ENCODE results near the gene EIF4G1.
"Not testable (repeated sequence)": the region's sequence is repeated elsewhere in the genome, so short reads cannot be mapped to it uniquely, and the experiment has no call there.

The EIF4G1 gene

DNA sequence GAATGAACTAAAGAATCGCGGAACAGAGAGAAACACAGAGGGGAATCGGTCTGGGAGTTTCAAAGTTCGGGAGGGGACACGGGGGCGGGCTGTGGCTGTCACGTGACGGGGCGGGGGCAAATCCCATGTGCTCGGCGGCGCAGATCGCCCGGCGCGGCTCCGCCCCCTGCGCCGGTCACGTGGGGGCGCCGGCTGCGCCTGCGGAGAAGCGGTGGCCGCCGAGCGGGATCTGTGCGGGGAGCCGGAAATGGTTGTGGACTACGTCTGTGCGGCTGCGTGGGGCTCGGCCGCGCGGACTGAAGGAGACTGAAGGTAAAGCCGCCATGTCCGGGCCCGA is at the start of gene EIF4G1:
Gene EIF4G1 (plus strand): TSS at position 244 of the 337 bp plus-strand sequence. CDS start 1,191 bp downstream, outside the sequence.
- Histone ChIP-seq H3K4me1 (ENCODE audit: control insufficient read depth, insufficient read depth, low read length) (peaks cover 12% of the 10 kb centered on the region; the same call in 1 of the 2 replicates), H3K36me3 (ENCODE audit: control insufficient read depth, insufficient read depth, low read length) (peaks cover 35% of the 10 kb centered on the region), H3K27ac (ENCODE audit: low read depth, low read length) (peak within 1 kb of the TSS; percentile 93), H3K9ac (ENCODE audit: low read depth, low read length) (peak within 1 kb of the TSS; percentile 94), H3K4me3 (ENCODE audit: low read depth, low read length) (peak within 1 kb of the TSS; percentile 94), H3K27me3 (ENCODE audit: control insufficient read depth, insufficient read depth, low read length) (no peaks in the 10 kb centered on the region), H3K9me3 (ENCODE audit: control insufficient read depth, insufficient read depth, low read length) (no peaks in the 10 kb centered on the region)

DNA sequence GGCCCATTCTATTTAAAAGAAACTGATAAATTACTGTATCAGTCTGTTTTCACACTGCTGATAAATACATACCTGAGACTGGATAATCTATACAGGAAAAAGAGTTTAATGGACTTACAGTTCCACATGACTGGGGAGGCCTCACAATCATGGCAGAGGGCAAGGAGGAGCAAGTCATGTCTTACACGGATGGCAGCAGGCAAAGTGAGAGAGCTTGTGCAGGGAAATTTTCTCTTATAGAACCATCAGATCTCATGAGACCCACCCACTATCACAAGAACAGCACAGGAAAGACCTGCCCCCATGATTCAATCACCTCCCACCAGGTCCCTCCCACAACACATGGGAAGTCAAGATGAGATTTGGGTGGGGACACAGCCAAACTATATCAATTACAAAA is 47.2 kb upstream of the EIF4G1 start:
- not testable (repeated sequence) for H3K4me3 ChIP-seq (ENCODE audit: low read depth, low read length); H3K9me3 ChIP-seq (ENCODE audit: control insufficient read depth, insufficient read depth, low read length); H3K4me1 ChIP-seq (ENCODE audit: control insufficient read depth, insufficient read depth, low read length); H3K36me3 ChIP-seq (ENCODE audit: control insufficient read depth, insufficient read depth, low read length); H3K27ac ChIP-seq (ENCODE audit: low read depth, low read length); H3K9ac ChIP-seq (ENCODE audit: low read depth, low read length)
- peaks cover 13% of the 10 kb centered on the region for H3K27me3 ChIP-seq (ENCODE audit: control insufficient read depth, insufficient read depth, low read length)

GRCh38 chr3:184272269-184272668 is 42.1 kb upstream of the EIF4G1 start:
- no peak overlapping the region for H3K9ac ChIP-seq (ENCODE audit: low read depth, low read length)
- H3K4me1 ChIP-seq (ENCODE audit: control insufficient read depth, insufficient read depth, low read length), result no peaks in the 10 kb centered on the region
- H3K27me3 ChIP-seq (ENCODE audit: control insufficient read depth, insufficient read depth, low read length), result peaks cover 26% of the 10 kb centered on the region
- H3K36me3 ChIP-seq (ENCODE audit: control insufficient read depth, insufficient read depth, low read length), result no peaks in the 10 kb centered on the region
- no peak overlapping the region for H3K4me3 ChIP-seq (ENCODE audit: low read depth, low read length)
- no peaks in the 10 kb centered on the region for H3K9me3 ChIP-seq (ENCODE audit: control insufficient read depth, insufficient read depth, low read length)
- H3K27ac ChIP-seq (ENCODE audit: low read depth, low read length), result no peak overlapping the region

DNA sequence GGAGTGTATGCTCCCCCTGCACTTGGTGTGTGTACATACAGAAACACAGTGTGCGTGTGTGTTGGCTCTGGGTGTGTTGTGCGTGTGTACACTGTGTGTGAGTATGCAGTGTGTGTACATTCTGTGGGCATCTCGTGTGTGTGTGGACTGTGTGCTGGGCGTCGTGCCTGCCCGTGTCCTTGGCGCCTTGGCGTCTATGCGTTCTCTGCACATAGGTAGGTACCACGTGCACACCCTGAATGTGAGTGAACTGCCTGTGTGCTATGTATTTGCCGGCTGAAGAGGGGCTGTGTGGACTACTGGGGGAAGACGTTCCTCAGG is 39.1 kb upstream of the EIF4G1 start:
- Histone ChIP-seq H3K36me3 (ENCODE audit: control insufficient read depth, insufficient read depth, low read length) (no peaks in the 10 kb centered on the region), H3K4me3 (ENCODE audit: low read depth, low read length) (peak overlapping the region; percentile 45), H3K27ac (ENCODE audit: low read depth, low read length) (no peak overlapping the region), H3K4me1 (ENCODE audit: control insufficient read depth, insufficient read depth, low read length) (no peaks in the 10 kb centered on the region), H3K27me3 (ENCODE audit: control insufficient read depth, insufficient read depth, low read length) (peaks cover 30% of the 10 kb centered on the region), H3K9ac (ENCODE audit: low read depth, low read length) (no peak overlapping the region), H3K9me3 (ENCODE audit: control insufficient read depth, insufficient read depth, low read length) (no peaks in the 10 kb centered on the region)

DNA sequence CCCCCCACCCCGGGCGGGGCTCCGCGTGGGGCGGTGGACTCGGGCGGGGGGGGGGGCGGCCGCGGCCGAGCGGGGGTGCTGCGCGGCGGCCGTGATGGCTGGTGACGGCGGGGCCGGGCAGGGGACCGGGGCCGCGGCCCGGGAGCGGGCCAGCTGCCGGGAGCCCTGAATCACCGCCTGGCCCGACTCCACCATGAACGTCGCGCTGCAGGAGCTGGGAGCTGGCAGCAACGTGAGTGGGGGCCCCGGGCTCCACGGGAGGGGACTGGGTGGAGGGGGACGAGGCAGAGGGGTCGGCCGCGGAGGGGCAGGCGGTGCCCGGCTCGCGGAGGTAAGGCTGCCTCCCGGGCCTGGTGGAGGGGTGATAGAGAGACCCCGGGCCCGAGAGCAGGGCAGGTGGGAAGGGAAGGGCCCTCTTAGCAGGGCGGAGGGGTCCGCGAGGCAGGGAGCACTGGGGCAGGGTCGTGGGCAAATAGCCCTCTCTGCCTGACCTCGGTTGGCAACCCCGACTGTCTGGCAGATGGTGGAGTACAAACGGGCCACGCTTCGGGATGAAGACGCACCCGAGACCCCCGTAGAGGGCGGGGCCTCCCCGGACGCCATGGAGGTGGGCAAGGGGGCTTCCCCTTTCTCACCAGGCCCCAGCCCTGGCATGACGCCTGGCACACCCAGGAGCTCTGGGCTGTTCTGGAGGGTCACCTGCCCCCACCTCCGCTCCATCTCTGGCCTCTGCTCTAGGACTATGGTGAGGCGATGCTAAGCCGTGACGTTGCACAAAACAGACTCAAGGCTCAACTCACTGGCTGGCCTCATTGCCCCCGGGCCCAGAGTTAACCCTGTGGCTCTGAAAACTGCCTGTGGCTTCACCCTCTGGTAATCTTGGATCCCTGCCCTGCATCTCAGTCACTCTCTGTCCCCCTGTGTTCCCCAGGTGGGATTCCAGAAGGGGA is 38.2 kb upstream of the EIF4G1 start, which contains the start of gene ECE2:
Gene ECE2 (plus strand): TSS at position 62 of the 950 bp plus-strand sequence. CDS start 132 bp downstream, at position 194.
- Histone ChIP-seq H3K9me3 (ENCODE audit: control insufficient read depth, insufficient read depth, low read length) (no peaks in the 10 kb centered on the region), H3K9ac (ENCODE audit: low read depth, low read length) (no peak within 1 kb of the TSS), H3K36me3 (ENCODE audit: control insufficient read depth, insufficient read depth, low read length) (no peaks in the 10 kb centered on the region), H3K27ac (ENCODE audit: low read depth, low read length) (no peak within 1 kb of the TSS), H3K27me3 (ENCODE audit: control insufficient read depth, insufficient read depth, low read length) (peaks cover 30% of the 10 kb centered on the region), H3K4me3 (ENCODE audit: low read depth, low read length) (peak within 1 kb of the TSS; percentile 45), H3K4me1 (ENCODE audit: control insufficient read depth, insufficient read depth, low read length) (no peaks in the 10 kb centered on the region)

- no peaks in the 10 kb centered on the region for H3K36me3 ChIP-seq (ENCODE audit: control insufficient read depth, insufficient read depth, low read length)
- peaks cover 30% of the 10 kb centered on the region for H3K27me3 ChIP-seq (ENCODE audit: control insufficient read depth, insufficient read depth, low read length)
Measured at GRCh38 chr3:184277366-184277765, 37.0 kb upstream of the EIF4G1 start.

GRCh38 chr3:184282941-184283340 is 31.5 kb upstream of the EIF4G1 start:
- no peak overlapping the region for H3K9ac ChIP-seq (ENCODE audit: low read depth, low read length)
- H3K4me1 ChIP-seq (ENCODE audit: control insufficient read depth, insufficient read depth, low read length), result no peaks in the 10 kb centered on the region
- no peak overlapping the region for H3K4me3 ChIP-seq (ENCODE audit: low read depth, low read length)
- H3K27me3 ChIP-seq (ENCODE audit: control insufficient read depth, insufficient read depth, low read length), result no peaks in the 10 kb centered on the region; the same call in 1 of the 2 replicates
- H3K27ac ChIP-seq (ENCODE audit: low read depth, low read length), result no peak overlapping the region
- H3K9me3 ChIP-seq (ENCODE audit: control insufficient read depth, insufficient read depth, low read length), result no peaks in the 10 kb centered on the region
- no peaks in the 10 kb centered on the region for H3K36me3 ChIP-seq (ENCODE audit: control insufficient read depth, insufficient read depth, low read length)

More at GRCh38 chr3:184277366-184277765, 37.0 kb upstream of the EIF4G1 start:
- H3K4me3 ChIP-seq (ENCODE audit: low read depth, low read length), result no peak overlapping the region
- no peak overlapping the region for H3K27ac ChIP-seq (ENCODE audit: low read depth, low read length)
- H3K9me3 ChIP-seq (ENCODE audit: control insufficient read depth, insufficient read depth, low read length), result no peaks in the 10 kb centered on the region
- H3K4me1 ChIP-seq (ENCODE audit: control insufficient read depth, insufficient read depth, low read length), result no peaks in the 10 kb centered on the region
- H3K9ac ChIP-seq (ENCODE audit: low read depth, low read length), result no peak overlapping the region

DNA sequence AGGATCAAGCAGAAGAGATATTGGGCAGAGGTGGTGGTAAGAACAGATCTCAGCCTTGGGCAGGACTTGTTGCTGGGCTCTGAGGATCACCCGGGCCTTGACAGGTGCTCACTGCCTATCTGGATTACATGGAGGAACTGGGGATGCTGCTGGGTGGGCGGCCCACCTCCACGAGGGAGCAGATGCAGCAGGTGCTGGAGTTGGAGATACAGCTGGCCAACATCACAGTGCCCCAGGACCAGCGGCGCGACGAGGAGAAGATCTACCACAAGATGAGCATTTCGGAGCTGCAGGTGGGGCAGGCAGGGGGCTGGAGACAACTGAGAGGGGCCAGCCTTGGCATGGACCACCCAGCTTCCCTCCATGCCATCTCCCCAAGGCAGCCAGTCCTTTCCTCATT is 30.7 kb upstream of the EIF4G1 start:
- H3K27ac ChIP-seq (ENCODE audit: low read depth, low read length), result no peak overlapping the region
- H3K27me3 ChIP-seq (ENCODE audit: control insufficient read depth, insufficient read depth, low read length), result no peaks in the 10 kb centered on the region
- H3K4me1 ChIP-seq (ENCODE audit: control insufficient read depth, insufficient read depth, low read length), result no peaks in the 10 kb centered on the region
- no peaks in the 10 kb centered on the region for H3K36me3 ChIP-seq (ENCODE audit: control insufficient read depth, insufficient read depth, low read length)
- no peaks in the 10 kb centered on the region for H3K9me3 ChIP-seq (ENCODE audit: control insufficient read depth, insufficient read depth, low read length)
- H3K9ac ChIP-seq (ENCODE audit: low read depth, low read length), result no peak overlapping the region
- H3K4me3 ChIP-seq (ENCODE audit: low read depth, low read length), result no peak overlapping the region

DNA sequence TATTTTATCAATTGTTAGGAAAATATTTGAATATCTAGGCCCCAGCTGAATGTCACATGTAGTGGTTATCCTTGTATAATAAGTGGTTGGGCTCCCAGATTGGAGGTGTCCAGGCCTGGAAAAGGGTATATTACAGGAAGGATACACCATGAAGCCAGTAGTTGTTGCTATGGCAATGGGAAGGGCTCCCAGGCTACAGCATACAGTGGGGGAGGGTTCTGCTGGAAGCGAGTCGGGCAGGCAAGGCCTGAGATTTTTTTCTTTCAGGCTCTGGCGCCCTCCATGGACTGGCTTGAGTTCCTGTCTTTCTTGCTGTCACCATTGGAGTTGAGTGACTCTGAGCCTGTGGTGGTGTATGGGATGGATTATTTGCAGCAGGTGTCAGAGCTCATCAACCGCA is 29.7 kb upstream of the EIF4G1 start:
- no peaks in the 10 kb centered on the region for H3K9me3 ChIP-seq (ENCODE audit: control insufficient read depth, insufficient read depth, low read length)
- no peaks in the 10 kb centered on the region for H3K27me3 ChIP-seq (ENCODE audit: control insufficient read depth, insufficient read depth, low read length)
- H3K36me3 ChIP-seq (ENCODE audit: control insufficient read depth, insufficient read depth, low read length), result no peaks in the 10 kb centered on the region
- H3K27ac ChIP-seq (ENCODE audit: low read depth, low read length), result no peak overlapping the region
- no peak overlapping the region for H3K4me3 ChIP-seq (ENCODE audit: low read depth, low read length)
- no peak overlapping the region for H3K9ac ChIP-seq (ENCODE audit: low read depth, low read length)
- H3K4me1 ChIP-seq (ENCODE audit: control insufficient read depth, insufficient read depth, low read length), result no peaks in the 10 kb centered on the region

- Histone ChIP-seq H3K27me3 (ENCODE audit: control insufficient read depth, insufficient read depth, low read length) (no peaks in the 10 kb centered on the region), H3K9me3 (ENCODE audit: control insufficient read depth, insufficient read depth, low read length) (no peaks in the 10 kb centered on the region), H3K4me1 (ENCODE audit: control insufficient read depth, insufficient read depth, low read length) (no peaks in the 10 kb centered on the region), H3K4me3 (ENCODE audit: low read depth, low read length) (no peak overlapping the region), H3K27ac (ENCODE audit: low read depth, low read length) (no peak overlapping the region), H3K36me3 (ENCODE audit: control insufficient read depth, insufficient read depth, low read length) (no peaks in the 10 kb centered on the region), H3K9ac (ENCODE audit: low read depth, low read length) (no peak overlapping the region)
Measured at GRCh38 chr3:184289426-184289938, 24.9 kb upstream of the EIF4G1 start.

- no peaks in the 10 kb centered on the region for H3K4me1 ChIP-seq (ENCODE audit: control insufficient read depth, insufficient read depth, low read length)
- no peaks in the 10 kb centered on the region for H3K9me3 ChIP-seq (ENCODE audit: control insufficient read depth, insufficient read depth, low read length)
- no peak overlapping the region for H3K4me3 ChIP-seq (ENCODE audit: low read depth, low read length)
- H3K9ac ChIP-seq (ENCODE audit: low read depth, low read length), result no peak overlapping the region
- H3K27ac ChIP-seq (ENCODE audit: low read depth, low read length), result no peak overlapping the region
- H3K27me3 ChIP-seq (ENCODE audit: control insufficient read depth, insufficient read depth, low read length), result no peaks in the 10 kb centered on the region
- no peaks in the 10 kb centered on the region for H3K36me3 ChIP-seq (ENCODE audit: control insufficient read depth, insufficient read depth, low read length)
Measured at GRCh38 chr3:184290331-184290730, 24.1 kb upstream of the EIF4G1 start.

All from HUES48 (cell line).